NCI-H187 (cell line): ENCODE measurements around the gene WSB1.
A peak's percentile ranks its signal among the peaks of the same experiment; 100 is the strongest.
"Not testable (repeated sequence)": the region's sequence is repeated elsewhere in the genome, so short reads cannot be mapped to it uniquely, and the experiment has no call there.

Source experiments
- DNase-seq, 2 experiments: peaks; one replicate each; lab custom pipeline; 2025; lab: John Stamatoyannopoulos, UW

The WSB1 gene, protein sequence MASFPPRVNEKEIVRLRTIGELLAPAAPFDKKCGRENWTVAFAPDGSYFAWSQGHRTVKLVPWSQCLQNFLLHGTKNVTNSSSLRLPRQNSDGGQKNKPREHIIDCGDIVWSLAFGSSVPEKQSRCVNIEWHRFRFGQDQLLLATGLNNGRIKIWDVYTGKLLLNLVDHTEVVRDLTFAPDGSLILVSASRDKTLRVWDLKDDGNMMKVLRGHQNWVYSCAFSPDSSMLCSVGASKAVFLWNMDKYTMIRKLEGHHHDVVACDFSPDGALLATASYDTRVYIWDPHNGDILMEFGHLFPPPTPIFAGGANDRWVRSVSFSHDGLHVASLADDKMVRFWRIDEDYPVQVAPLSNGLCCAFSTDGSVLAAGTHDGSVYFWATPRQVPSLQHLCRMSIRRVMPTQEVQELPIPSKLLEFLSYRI

GRCh38 chr17:27293898-27294688 is at the start of gene WSB1:
TSS of gene WSB1 (plus strand) at chr17:27294114. CDS start at chr17:27294396, 282 bp downstream.
- peak; percentile 73 to 82 for DNase-seq

DNA sequence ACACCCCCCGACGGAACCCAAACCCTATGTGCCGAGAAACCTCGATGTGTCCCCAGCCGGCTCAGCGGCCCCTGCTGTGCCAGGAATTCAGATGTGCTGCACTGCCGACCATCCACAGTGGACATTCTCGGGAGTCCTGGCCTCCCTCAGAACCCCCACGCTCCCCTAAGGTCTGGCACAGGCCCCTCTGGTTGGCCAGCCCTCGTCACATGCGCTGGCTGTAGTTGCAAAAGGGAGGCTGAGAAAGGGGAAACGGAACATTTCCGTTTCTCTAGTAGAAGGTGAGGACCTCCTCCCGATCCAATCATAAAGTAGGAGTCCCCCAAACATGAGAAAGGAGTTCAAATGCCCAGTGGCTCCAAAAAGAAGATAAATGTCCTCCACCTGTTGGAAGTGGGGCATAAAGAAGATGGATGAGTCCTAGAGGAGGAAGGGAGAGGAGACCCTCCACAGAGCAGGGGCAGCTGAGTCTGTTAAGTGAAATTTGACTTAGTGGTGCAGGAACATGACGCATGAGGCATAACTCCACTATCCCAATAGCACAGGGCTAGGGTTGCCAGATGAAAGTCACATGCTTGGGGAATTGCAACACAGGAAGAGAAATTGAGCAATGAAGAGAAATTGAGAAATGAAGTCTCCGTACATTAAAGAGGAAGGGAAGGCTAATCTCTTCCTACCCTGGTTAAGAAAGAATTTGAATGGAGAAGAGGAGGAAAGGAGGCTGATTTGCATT is 49.3 kb upstream of the WSB1 start:
- DNase-seq, result no peak

- peak in 1 of 2 experiments; percentile 31 for DNase-seq
Observed at GRCh38 chr17:27245230-27245696, 48.7 kb upstream of the WSB1 start.

DNA sequence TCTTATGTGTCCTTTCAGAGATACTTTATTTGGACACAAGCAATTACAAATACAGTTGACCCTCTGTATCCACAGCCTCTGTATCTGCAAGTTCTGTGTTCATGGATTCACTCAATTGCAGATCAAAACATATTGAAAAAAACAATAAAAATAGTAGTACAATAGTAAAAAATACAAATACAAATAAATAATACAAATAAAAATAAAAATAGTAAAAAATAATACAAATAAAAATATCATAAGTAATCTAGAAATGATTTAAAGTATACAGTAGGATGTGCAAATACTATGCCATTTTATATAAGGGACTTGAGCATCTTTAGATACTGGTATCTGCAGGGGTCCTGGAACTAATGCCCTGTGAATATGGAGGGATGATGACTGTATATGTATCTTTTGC is 47.4 kb upstream of the WSB1 start:
- DNase-seq, result no peak

GRCh38 chr17:27247071-27247957 is 46.6 kb upstream of the WSB1 start:
- no peak for DNase-seq

DNA sequence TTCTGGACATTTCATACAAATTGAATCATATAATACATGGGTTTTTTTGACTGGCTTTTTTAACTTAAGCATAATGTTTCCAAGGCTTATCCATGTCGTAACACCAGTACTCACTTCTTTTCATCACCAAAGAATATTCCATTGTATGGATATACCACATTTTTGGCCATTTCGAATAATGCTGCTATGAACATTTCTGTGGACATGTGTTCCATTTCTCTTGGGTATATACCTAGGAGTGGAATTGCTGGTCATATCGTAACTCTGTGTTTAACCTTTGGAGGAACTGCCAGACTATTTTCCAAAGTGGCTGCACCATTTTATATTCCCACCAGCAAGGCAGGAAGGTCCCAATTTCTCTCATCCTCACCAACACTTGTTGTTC is 46.0 kb upstream of the WSB1 start:
- no peak for DNase-seq

GRCh38 chr17:27250791-27251190 is 43.1 kb upstream of the WSB1 start:
- not testable (repeated sequence) for DNase-seq

GRCh38 chr17:27254802-27255201 is 39.1 kb upstream of the WSB1 start:
- DNase-seq, result not testable (repeated sequence)

- no peak for DNase-seq
Observed at GRCh38 chr17:27256225-27257030, 37.5 kb upstream of the WSB1 start.

DNA sequence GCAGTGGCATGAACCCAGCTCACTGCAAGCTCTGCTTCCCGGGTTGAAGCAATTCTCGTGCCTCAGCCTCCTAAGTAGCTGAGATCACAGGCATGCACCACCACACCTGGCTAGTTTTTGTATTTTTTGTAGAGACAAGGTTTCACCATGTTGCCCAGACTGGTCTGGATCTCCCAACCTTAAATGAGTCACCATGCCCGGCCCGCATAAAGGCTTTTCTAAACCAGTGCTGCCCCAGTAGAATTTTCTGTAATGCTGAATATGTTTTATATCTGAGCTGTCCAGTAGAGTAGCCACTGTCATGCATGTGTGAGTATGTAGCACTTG is 36.9 kb upstream of the WSB1 start:
- DNase-seq, result no peak

- no peak for DNase-seq
Observed at GRCh38 chr17:27259356-27259755, 34.6 kb upstream of the WSB1 start.

DNA sequence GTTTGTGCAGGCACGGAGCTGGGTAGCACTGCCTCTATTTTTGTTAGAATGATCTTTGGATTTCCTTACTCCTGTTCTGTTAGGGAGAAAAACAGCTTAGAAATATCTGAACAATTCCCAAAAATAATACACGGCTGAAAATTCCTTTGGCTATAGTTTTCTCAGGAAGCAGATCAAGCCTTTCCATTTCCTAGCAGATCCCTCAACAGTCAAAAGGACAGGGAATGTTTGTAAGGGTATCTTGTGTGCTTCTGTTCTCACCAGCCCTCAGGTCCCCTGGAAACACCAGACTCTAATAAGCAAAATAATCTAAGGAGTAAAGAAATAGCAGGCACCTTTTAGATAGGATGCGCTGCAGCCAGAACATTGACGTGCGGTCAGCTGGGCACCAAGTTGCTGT is 30.5 kb upstream of the WSB1 start:
- no peak for DNase-seq

GRCh38 chr17:27264068-27264812 is 29.7 kb upstream of the WSB1 start:
- DNase-seq, result no peak

GRCh38 chr17:27265333-27265732 is 28.6 kb upstream of the WSB1 start:
- DNase-seq, result no peak

- no peak for DNase-seq
Observed at GRCh38 chr17:27266228-27266627, 27.7 kb upstream of the WSB1 start.

DNA sequence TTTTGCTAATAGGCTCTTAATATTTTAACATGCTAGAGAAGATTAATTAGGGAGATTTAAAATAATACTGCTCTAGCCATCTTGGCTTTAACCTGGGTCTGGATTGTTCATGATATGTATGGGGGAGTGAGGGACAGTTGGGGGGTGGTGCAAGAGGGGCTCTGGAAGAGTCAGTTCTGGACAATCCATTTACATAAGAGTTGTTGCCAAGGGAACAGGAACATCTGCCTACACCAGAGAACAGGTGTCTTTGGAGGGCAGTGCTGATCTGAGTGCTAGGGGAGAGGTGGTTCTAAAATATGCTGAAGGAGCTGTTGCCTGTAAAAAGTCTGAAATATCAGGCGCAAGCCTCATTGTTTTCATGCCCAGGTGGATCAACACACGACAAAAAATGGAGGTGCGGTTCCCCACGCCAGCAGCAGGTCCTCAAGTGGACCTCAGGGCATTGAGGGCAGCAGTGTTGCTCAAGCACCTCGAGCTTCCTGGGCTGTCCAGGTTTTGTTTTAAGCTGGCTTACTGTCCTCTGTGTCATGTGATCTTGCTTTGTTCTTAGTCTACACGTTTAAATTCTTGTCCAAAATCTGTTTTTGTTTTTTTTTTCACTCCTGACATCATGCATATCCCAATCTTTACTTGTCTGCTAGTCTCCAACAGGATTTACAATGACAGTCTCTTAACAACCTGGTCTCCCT is 25.4 kb upstream of the WSB1 start:
- DNase-seq, result no peak

DNA sequence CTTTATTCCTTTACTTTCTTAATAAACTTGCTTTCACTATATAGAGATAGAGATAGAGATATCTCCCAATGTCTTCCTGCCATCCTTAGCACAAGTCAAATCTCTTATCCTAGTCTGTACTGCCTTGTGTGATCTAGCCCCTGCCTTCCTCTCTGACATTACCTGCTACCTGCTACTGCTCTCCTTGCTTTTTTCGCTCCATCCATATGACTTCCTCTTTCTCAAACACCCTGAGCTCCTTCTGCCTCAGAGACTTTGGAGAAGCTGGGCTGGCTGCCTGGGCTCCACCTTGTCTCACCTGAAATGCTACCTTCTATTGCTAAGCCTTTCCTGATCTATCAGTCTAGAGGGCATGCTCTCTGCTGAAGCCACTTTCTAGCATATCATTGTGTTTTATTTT is 24.7 kb upstream of the WSB1 start:
- no peak for DNase-seq

GRCh38 chr17:27269974-27270373 is 23.9 kb upstream of the WSB1 start:
- no peak for DNase-seq

DNA sequence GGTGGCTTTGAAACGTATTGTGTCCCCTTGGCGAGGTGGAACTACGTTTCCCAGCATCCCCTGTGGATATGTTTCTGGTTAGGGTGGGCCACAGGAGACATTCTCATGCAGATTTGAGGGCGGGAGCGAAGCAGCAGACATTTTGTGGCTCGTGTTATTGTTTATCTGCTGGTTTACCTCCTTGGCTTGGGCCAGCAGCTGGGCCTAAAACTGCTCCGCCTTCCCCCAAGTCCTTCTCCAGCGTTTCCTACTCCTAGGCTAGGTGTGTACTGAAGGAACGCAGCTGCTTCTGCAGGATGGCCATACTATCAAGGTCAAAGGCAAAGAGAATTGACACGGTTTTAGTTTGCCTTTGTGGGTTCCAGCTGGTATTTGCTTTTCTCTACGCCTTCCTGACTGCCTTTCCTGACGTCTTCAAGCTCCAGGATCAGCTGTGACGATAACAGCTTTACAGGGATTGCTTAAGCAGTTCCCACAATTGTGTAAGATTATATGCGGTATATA is 17.2 kb upstream of the WSB1 start:
- no peak for DNase-seq
